ENCODE data around the gene PPP2R3A. TPM values are rescaled to one million over a fixed set of nuclear protein-coding genes. Genes with fewer than 3 reads are reported as not detected.
"Not testable (repeated sequence)": the region's sequence is repeated elsewhere in the genome, so short reads cannot be mapped to it uniquely, and the experiment has no call there.

PPP2R3A gene
- total RNA-seq, 1 experiment from 2014 or later = 10.3 TPM

GRCh38 chr3:136189859-136190617 is 224.5 kb downstream of the PPP2R3A start:
- H3K36me3 ChIP-seq = peaks cover 19% of the 10 kb centered on the region
- H3K9me3 ChIP-seq = no peaks in the 10 kb centered on the region
- no peak overlapping the region for H3K4me3 ChIP-seq
- no peak for DNase-seq
- H3K27me3 ChIP-seq = no peaks in the 10 kb centered on the region

GRCh38 chr3:136192195-136192594 is 226.7 kb downstream of the PPP2R3A start:
- Histone ChIP-seq H3K36me3 (peaks cover 24% of the 10 kb centered on the region), H3K4me3 (peak overlapping the region; percentile 81)
- not testable (repeated sequence) for H3K27me3 ChIP-seq, H3K9me3 ChIP-seq
- DNase-seq = peak; percentile 64

DNA sequence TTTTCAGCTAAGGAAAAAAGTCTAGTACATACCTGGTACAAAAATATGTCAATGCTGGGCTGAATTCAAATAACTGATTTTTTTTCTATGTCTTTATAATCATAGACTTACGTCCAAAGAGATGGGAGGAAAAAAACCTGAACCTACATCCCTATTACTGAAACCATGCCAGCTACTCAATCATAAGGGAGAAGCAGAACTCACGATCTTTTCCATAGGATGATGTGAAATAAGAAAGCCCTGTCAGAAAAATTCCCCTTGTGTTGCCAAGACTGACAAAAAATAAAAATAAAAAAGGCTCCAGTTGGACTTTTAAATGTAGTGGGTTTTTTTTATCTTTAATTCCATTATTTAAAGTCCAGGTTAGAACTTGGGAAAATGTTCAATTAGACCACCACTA is 227.3 kb downstream of the PPP2R3A start:
- Histone ChIP-seq H3K4me3 (peak overlapping the region; percentile 81), H3K36me3 (peaks cover 24% of the 10 kb centered on the region), H3K27me3 (no peaks in the 10 kb centered on the region), H3K9me3 (no peaks in the 10 kb centered on the region)
- no peak for DNase-seq

DNA sequence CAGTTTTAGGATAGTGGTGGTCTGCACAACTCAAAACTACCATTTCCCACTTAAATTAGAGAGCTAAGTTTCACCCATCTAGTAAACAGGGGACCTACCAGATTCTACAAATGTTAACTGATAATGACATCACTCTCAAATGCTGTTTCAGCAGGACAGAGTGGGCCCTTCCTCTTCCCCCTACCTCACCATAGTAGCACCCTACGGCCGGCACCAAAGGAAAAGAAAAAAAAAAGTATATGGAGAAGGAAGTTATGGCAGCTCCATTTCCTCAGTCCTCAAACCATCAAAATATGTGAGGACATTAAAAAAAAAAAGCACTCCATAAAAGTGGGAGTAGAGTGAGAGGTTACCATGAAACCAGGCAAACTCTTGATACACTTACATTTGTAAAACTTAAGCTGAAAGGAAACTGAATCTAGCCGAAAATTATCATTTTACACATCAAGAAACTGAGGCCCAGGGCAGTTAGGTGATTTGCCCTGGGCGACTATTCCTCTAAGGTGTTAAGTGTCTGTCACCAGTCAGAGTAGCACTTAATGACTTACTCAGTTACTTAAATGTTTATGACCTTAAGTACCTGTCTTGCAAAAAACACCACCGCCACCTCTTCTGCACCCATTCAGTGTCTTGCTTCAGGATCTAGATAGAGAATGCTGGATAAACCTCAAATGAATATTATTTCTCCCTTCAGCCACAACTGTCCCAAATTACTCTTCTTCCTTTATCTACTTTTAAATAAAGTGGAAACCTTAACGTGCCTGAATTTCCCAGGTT is 227.9 kb downstream of the PPP2R3A start:
- no peak for DNase-seq
- Histone ChIP-seq H3K9me3 (peaks cover 4% of the 10 kb centered on the region), H3K36me3 (peaks cover 24% of the 10 kb centered on the region)

DNA sequence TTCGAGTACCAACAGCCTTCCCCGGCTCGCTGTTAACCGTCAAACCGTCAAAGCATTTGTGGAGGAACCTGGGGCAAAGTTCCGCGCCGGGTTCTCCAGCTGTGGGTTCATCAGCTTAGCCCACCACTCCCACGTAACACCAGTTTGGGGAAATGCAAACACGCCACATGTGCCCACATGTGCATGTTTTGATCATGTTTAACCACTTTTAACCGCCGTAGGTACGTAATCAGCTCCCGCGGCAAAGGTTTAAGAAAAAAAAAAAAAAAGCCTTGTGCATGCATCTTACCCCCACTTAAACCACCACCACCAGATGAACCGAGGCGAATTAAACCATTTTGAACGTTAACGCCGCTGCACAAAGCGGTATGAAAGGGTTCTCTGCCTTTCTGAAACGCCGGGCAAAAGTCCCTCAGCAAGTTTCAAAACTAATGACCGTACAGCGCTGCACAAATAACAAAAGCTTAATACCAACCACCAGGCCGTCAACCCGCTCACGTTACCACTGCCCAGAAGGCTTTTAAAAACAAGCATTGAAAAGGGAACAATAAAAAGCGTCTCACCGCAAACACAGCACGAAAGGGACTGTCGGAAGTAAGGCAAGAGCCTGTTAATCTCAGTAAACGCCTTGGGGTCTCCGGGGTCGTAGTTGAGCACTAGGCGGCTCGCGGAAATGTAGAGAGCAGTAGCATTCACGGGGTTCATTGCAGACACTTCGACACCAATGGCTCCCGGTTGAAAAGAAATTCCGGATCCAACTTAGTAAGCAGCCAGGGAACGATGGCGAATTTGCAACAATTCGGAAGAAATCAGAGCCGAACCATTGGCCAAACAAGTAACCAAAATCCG is 229.1 kb downstream of the PPP2R3A start:
- Histone ChIP-seq H3K9me3 (peaks cover 10% of the 10 kb centered on the region), H3K36me3 (peaks cover 24% of the 10 kb centered on the region), H3K4me3 (peak overlapping the region; percentile 81), H3K27me3 (no peaks in the 10 kb centered on the region)
- peak; percentile 10 for DNase-seq

More for the DNA sequence above, 227.9 kb downstream of the PPP2R3A start:
- Histone ChIP-seq H3K27me3 (no peaks in the 10 kb centered on the region), H3K4me3 (peak overlapping the region; percentile 81)

- peaks cover 22% of the 10 kb centered on the region for H3K36me3 ChIP-seq
- DNase-seq = peak; percentile 79
- peak overlapping the region; percentile 81 for H3K4me3 ChIP-seq
- peaks cover 10% of the 10 kb centered on the region for H3K9me3 ChIP-seq
- no peaks in the 10 kb centered on the region for H3K27me3 ChIP-seq
Observed at GRCh38 chr3:136195258-136196063, 229.9 kb downstream of the PPP2R3A start.

GRCh38 chr3:136196064-136196400 is 230.5 kb downstream of the PPP2R3A start, which contains the start of gene MSL2:
Gene MSL2 (minus strand): TSS chr3:136196335. CDS start chr3:136195113, 1,222 bp downstream.
- Histone ChIP-seq H3K27me3 (no peaks in the 10 kb centered on the region), H3K36me3 (peaks cover 22% of the 10 kb centered on the region), H3K4me3 (peak within 1 kb of the TSS; percentile 81), H3K9me3 (peaks cover 10% of the 10 kb centered on the region)
- DNase-seq = no peak

DNA sequence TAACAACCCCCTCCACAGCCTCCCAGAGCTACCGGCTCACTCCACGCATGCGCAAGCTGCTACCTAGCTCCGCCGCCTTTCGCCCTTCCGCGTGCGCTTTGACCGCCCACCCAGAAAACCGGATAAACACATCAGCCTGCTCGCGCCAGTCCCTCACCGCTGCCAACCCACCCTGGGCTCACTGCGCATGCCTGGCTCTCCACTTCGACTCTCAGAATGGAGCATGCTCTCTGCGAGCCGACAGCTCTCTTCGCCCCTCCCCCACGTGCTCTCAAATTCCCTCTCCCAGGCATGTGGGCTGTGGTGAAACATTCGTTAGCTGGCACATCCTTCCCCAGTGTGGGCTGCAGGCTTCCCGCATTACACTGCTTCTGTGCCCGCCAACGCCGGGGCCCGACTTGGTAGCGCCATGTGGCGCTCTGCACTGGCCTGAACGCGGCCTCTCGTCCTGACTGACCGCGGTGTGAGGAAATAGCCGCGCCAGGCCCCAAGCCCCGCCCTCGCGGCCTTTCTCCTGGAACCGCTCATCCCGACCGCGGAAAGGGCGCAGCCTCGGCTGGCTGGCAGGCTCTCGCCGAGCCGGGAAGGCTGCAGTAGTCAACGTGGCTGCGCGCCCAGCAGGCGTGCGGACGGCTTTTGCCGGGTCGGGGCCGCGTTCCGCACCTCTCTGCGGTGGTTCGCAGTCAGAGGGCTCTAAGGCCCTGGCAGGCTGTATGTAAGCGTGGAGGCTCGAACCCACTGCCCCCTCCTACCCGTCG is 231.1 kb downstream of the PPP2R3A start:
- Histone ChIP-seq H3K27me3 (no peaks in the 10 kb centered on the region), H3K9me3 (peaks cover 10% of the 10 kb centered on the region), H3K36me3 (peaks cover 22% of the 10 kb centered on the region), H3K4me3 (peak overlapping the region; percentile 81)
- peak; percentile 100 for DNase-seq

DNA sequence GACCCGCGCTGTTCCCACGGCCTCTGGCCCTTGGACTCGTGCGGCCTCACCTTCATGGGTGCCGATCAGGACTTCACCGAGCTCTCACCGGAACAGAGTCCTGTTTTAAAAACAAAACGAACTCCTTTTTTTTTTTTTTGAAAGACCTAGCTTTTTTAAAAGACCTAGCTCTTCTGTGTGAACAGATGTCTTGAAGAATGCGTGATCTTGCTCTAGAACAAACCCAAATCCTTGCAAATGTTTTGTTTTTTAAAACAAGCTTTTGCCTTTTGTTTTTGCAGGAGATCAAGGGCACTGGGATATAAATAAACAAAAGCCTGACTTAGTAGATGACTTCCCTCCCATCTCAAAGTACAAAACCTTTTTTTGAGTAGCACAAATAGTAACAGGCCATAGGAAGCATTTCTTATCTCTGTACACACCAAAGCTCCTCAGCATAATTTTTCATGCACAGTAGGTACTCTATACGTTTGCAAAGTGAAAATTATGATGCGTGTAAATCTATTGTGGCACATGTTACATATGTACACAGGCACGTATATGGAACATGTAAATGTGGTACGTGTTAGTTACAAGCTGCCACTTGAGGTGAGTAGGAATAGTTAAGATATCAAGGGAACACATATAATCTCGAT is 231.7 kb downstream of the PPP2R3A start:
- no peaks in the 10 kb centered on the region for H3K27me3 ChIP-seq
- peaks cover 22% of the 10 kb centered on the region for H3K36me3 ChIP-seq
- DNase-seq = no peak
- H3K4me3 ChIP-seq = peak overlapping the region; percentile 81
- peaks cover 10% of the 10 kb centered on the region for H3K9me3 ChIP-seq

Other genes with a start within 250 kb of the PPP2R3A start
- gene MSL2, start 230.6 kb downstream of the PPP2R3A start, total RNA-seq (2014; rRNA removed; shearing (Covaris generic); ENCODE audit: low replicate concordance) = 19.0 and 26.0 TPM in 2 replicates

All from MG63 (cell line).